PC-9 (cell line): ENCODE results near the gene SMIM11. TPM values are rescaled to one million over a fixed set of nuclear protein-coding genes. Genes with fewer than 3 reads are reported as not detected.

ENCODE experiments used
- BruUV-seq: library from RNA; stranded (reverse); fragments of 400-500 nt; replicated peaks from 2 replicates; lab custom pipeline; 2021; lab: Mats Ljungman, UMichigan
- CTCF ChIA-PET: fragments of 300-600 bp; sonication (Branson Sonifier 250); formaldehyde crosslinking; loops from one replicate; lab custom pipeline; 2022; ENCODE audit warnings: antibody characterized with exemption; lab: Charles Lee
- POLR2A ChIA-PET: fragments of 300-600 bp; sonication (Branson Sonifier 250); formaldehyde crosslinking; loops from one replicate; lab custom pipeline; 2022; ENCODE audit warnings: antibody characterized with exemption; ENCODE audit not compliant: unreplicated experiment; lab: Charles Lee
- DNase-seq, 2 experiments: peaks; one replicate each; pipeline versions ENCODE4 v3.0.0 to v3.0.0-alpha.2; 2015 to 2022; ENCODE audit warnings: mixed read lengths in 1 of 2
- H2AFZ ChIP-seq: fragments of 200-600 bp; sonication (generic); 2 replicates; pipeline ENCODE4 v1.8.1; 2017; ENCODE audit warnings: antibody characterized with exemption
- H3F3A ChIP-seq: fragments of 200-600 bp; sonication (generic); 2 replicates; pipeline ENCODE4 v1.8.1; 2017; ENCODE audit warnings: antibody characterized with exemption, mild to moderate bottlenecking, low read depth; ENCODE audit not compliant: insufficient read depth
- H3K27ac ChIP-seq: fragments of 200-600 bp; sonication (generic); 2 replicates; pipeline ENCODE4 v1.6.1; 2016; ENCODE audit warnings: mixed run types
- H3K27me3 ChIP-seq: fragments of 200-600 bp; sonication (generic); 2 replicates; pipeline ENCODE4 v1.6.1; 2016; ENCODE audit warnings: low read depth, mixed run types; ENCODE audit not compliant: insufficient read depth
- H3K36me3 ChIP-seq: fragments of 200-600 bp; sonication (generic); 2 replicates; pipeline ENCODE4 v1.6.1; 2016; ENCODE audit warnings: low read depth, mixed run types
- H3K4me1 ChIP-seq: fragments of 200-600 bp; sonication (generic); replicated peaks from 2 replicates; pipeline ENCODE4 v1.6.1; 2016; ENCODE audit warnings: mixed run types; ENCODE audit not compliant: insufficient read depth
- H3K4me2 ChIP-seq: fragments of 200-600 bp; sonication (generic); 2 replicates; pipeline ENCODE4 v1.6.1; 2017; ENCODE audit warnings: mixed run types
- H3K4me3 ChIP-seq: fragments of 200-600 bp; sonication (generic); 2 replicates; pipeline ENCODE4 v1.6.1; 2016; ENCODE audit warnings: mixed run types
- H3K79me2 ChIP-seq: fragments of 200-600 bp; sonication (generic); 2 replicates; pipeline ENCODE4 v1.6.1; 2017; ENCODE audit warnings: low read depth, mixed run types
- H3K9me2 ChIP-seq: fragments of 200-600 bp; sonication (generic); 2 replicates; pipeline ENCODE4 v1.8.1; 2017; ENCODE audit warnings: mild to moderate bottlenecking; ENCODE audit not compliant: insufficient read depth
- H3K9me3 ChIP-seq: fragments of 200-600 bp; sonication (generic); 2 replicates; pipeline ENCODE4 v1.8.1; 2016; ENCODE audit warnings: low read depth; ENCODE audit not compliant: insufficient read depth
- H4K20me1 ChIP-seq: fragments of 200-600 bp; sonication (generic); 2 replicates; pipeline ENCODE4 v1.8.1; 2017; ENCODE audit not compliant: insufficient read depth
- CTCF ChIP-seq: fragments of 200-600 bp; sonication (generic); conservative IDR thresholded peaks from 2 replicates; pipeline ENCODE4 v1.6.1; 2017; ENCODE audit warnings: mixed run types, antibody characterized with exemption, mild to moderate bottlenecking, moderate library complexity
- EZH2 ChIP-seq: fragments of 200-600 bp; sonication (generic); IDR thresholded peaks from 2 replicates; pipeline ENCODE4 v1.8.0; 2017; ENCODE audit warnings: antibody characterized with exemption, low read depth
- intact Hi-C: fragments of 100-400 bp; cut with micrococcal nuclease; formaldehyde crosslinking; loops from one replicate; pipeline ENCODE4 v1.10.0; 2022; ENCODE audit not compliant: unreplicated experiment
- total RNA-seq: library from RNA; stranded (reverse); gene quantifications from 2 replicates; pipeline ENCODE4 v1.2.3, GENCODE V29; 2021

SMIM11 gene
- total RNA-seq, 1 experiment from 2014 or later: 3.1 TPM

GRCh38 chr21:34345091-34345871 is 30.0 kb upstream of the SMIM11 start:
- ChIA-PET CTCF (interaction anchor here (0.6 kb wide), 1 partner anchor 501 kb away, joined by 4 read pairs; no protein-coding TSS in a partner anchor), POLR2A (no interaction called here)
- Histone ChIP-seq H3K36me3 (no peaks in the 10 kb centered on the region), H2AFZ (no peak overlapping the region), H3K79me2 (no peaks in the 10 kb centered on the region), H3K27ac (no peak overlapping the region), H3K4me3 (no peak overlapping the region), H3K9me2 (no peaks in the 10 kb centered on the region), H4K20me1 (no peaks in the 10 kb centered on the region), H3K4me1 (no peaks in the 10 kb centered on the region), H3K4me2 (no peak overlapping the region), H3K9me3 (no peaks in the 10 kb centered on the region), H3K27me3 (no peaks in the 10 kb centered on the region), H3F3A (no peaks in the 10 kb centered on the region)
- BruUV-seq: no TSS peak
- intact Hi-C loops: no loop called here
- no peak for DNase-seq
- no peak for TF ChIP-seq CTCF
- no peak for TF ChIP-seq EZH2

- no TSS peak for BruUV-seq
- no peak overlapping the region for H3K4me2 ChIP-seq
- intact Hi-C loops: no loop called here
These were observed 29.4 kb upstream of the SMIM11 start for GRCh38 chr21:34345892-34346291.

GRCh38 chr21:34348890-34349519 is 26.3 kb upstream of the SMIM11 start:
- DNase-seq: no peak
- H3K79me2 ChIP-seq: no peaks in the 10 kb centered on the region
- no peaks in the 10 kb centered on the region for H3F3A ChIP-seq
- no peaks in the 10 kb centered on the region for H3K36me3 ChIP-seq
- BruUV-seq: no TSS peak
- no peaks in the 10 kb centered on the region for H3K27me3 ChIP-seq
- intact Hi-C loops: no loop called here
- no peak overlapping the region for H2AFZ ChIP-seq
- H3K9me3 ChIP-seq: no peaks in the 10 kb centered on the region
- H3K9me2 ChIP-seq: no peaks in the 10 kb centered on the region
- no peaks in the 10 kb centered on the region for H3K4me1 ChIP-seq
- no peak overlapping the region for H3K27ac ChIP-seq
- H3K4me2 ChIP-seq: no peak overlapping the region
- POLR2A ChIA-PET: no interaction called here
- CTCF ChIA-PET: interaction anchor here (0.7 to 2.2 kb wide), 3 partner anchors 196 to 425 kb away, joined by 6 to 27 read pairs (median 8); no protein-coding TSS in a partner anchor
- H3K4me3 ChIP-seq: no peak overlapping the region
- H4K20me1 ChIP-seq: no peaks in the 10 kb centered on the region
- no peak for TF ChIP-seq CTCF
- no peak for TF ChIP-seq EZH2

More at GRCh38 chr21:34345892-34346291, 29.4 kb upstream of the SMIM11 start:
- no peak for DNase-seq
- Histone ChIP-seq H3K27ac (no peak overlapping the region), H3K4me3 (no peak overlapping the region), H3K79me2 (no peaks in the 10 kb centered on the region), H3K4me1 (no peaks in the 10 kb centered on the region), H2AFZ (no peak overlapping the region), H3K9me2 (no peaks in the 10 kb centered on the region), H4K20me1 (no peaks in the 10 kb centered on the region), H3K9me3 (no peaks in the 10 kb centered on the region), H3F3A (no peaks in the 10 kb centered on the region), H3K36me3 (no peaks in the 10 kb centered on the region), H3K27me3 (no peaks in the 10 kb centered on the region)
- ChIA-PET CTCF (no interaction called here), POLR2A (no interaction called here)
- TF ChIP-seq CTCF: no peak
- no peak for TF ChIP-seq EZH2
